CD4-positive, alpha-beta T cell treated with Interleukin-4 for 1 hour (primary cell): Measurements from ENCODE around the gene GDPGP1.

ENCODE experiments used
- DNase-seq, 2 donors: peaks; one replicate each; pipeline ENCODE4 v3.0.0-alpha.2; 2020 to 2022

GDPGP1 gene

GRCh38 chr15:90205050-90205848 lies 28.8 kb upstream of the GDPGP1 start:
- no peak for DNase-seq

GRCh38 chr15:90205886-90206285 lies 28.1 kb upstream of the GDPGP1 start:
- no peak for DNase-seq

GRCh38 chr15:90207252-90207651 lies 26.8 kb upstream of the GDPGP1 start:
- no peak for DNase-seq

- no peak for DNase-seq
Observed at GRCh38 chr15:90208356-90208755, 25.7 kb upstream of the GDPGP1 start.

GRCh38 chr15:90209591-90209990 lies 24.4 kb upstream of the GDPGP1 start:
- no peak for DNase-seq

- DNase-seq: no peak
Observed at GRCh38 chr15:90210593-90210992, 23.4 kb upstream of the GDPGP1 start.

GRCh38 chr15:90211009-90211408 lies 23.0 kb upstream of the GDPGP1 start:
- DNase-seq: no peak

- DNase-seq: no peak
Observed at GRCh38 chr15:90211440-90212143, 22.4 kb upstream of the GDPGP1 start.

GRCh38 chr15:90212221-90213098 lies 21.5 kb upstream of the GDPGP1 start:
- DNase-seq: no peak

- no peak for DNase-seq
Observed at GRCh38 chr15:90213122-90213817, 20.7 kb upstream of the GDPGP1 start.

GRCh38 chr15:90213818-90214204 lies 20.2 kb upstream of the GDPGP1 start:
- DNase-seq: peak in 1 of 2 donors; percentile 57

- peak in 1 of 2 donors; percentile 56 for DNase-seq
Observed at GRCh38 chr15:90214553-90215196, 19.3 kb upstream of the GDPGP1 start.

- no peak for DNase-seq
Observed at GRCh38 chr15:90217671-90218394, 16.2 kb upstream of the GDPGP1 start.

- DNase-seq: peak; percentile 53 to 55
Observed at GRCh38 chr15:90219421-90220141, 14.4 kb upstream of the GDPGP1 start.

- peak; percentile 34 to 46 for DNase-seq
Observed at GRCh38 chr15:90221246-90221900, 12.6 kb upstream of the GDPGP1 start.

- no peak for DNase-seq
Observed at GRCh38 chr15:90222547-90222946, 11.5 kb upstream of the GDPGP1 start.

GRCh38 chr15:90223441-90224165 lies 10.4 kb upstream of the GDPGP1 start:
- no peak for DNase-seq

- DNase-seq: no peak
Observed at GRCh38 chr15:90225047-90225446, 9.0 kb upstream of the GDPGP1 start.

GRCh38 chr15:90225504-90226234 lies 8.3 kb upstream of the GDPGP1 start:
- no peak for DNase-seq
